H1 (cell line): ENCODE results near the gene OSBPL5.

Source experiments
- ATF3 ChIP-seq: IDR thresholded peaks from 2 replicates; pipeline ENCODE4 v1.6.1; 2011; ENCODE audit warnings: low read depth, mild to moderate bottlenecking, low read length; ENCODE audit not compliant: insufficient read depth
- CHD1 ChIP-seq: IDR thresholded peaks from 2 replicates; pipeline ENCODE4 v1.6.1; 2012; ENCODE audit warnings: low read depth, low read length, improper control_type of control experiment
- CTCF ChIP-seq, 3 experiments: IDR thresholded peaks; 1 replicate in 2 of 3; 2 replicates in 1 of 3; pipeline versions ENCODE4 v1.5.1 to v1.6.1; 2011; ENCODE audit warnings: low read length in 3 of 3, mild to moderate bottlenecking in 3 of 3, inconsistent platforms in 2 of 3, low read depth in 1 of 3, moderate library complexity in 1 of 3; ENCODE audit not compliant: insufficient read depth in 1 of 3; ENCODE audit errors: control extremely low read depth in 1 of 3
- MAFK ChIP-seq: IDR thresholded peaks from 2 replicates; pipeline ENCODE4 v1.6.1; 2012; ENCODE audit warnings: low read depth, mild to moderate bottlenecking, improper control_type of control experiment, low read length
- NANOG ChIP-seq: IDR thresholded peaks from 2 replicates; pipeline ENCODE4 v1.6.1; 2011; ENCODE audit warnings: low read length, low read depth, mild to moderate bottlenecking, inconsistent platforms; ENCODE audit not compliant: insufficient read depth, poor library complexity, severe bottlenecking
- RAD21 ChIP-seq, 2 experiments: IDR thresholded peaks in 1 of 2; conservative IDR thresholded peaks in 1 of 2; 2 replicates each; pipeline ENCODE4 v1.6.1; 2011; ENCODE audit warnings: low read depth in 2 of 2, low read length in 2 of 2, improper control_type of control experiment in 1 of 2, inconsistent platforms in 1 of 2, mild to moderate bottlenecking in 1 of 2, moderate library complexity in 1 of 2
- RNF2 ChIP-seq: fragments of 200-900, 300-1000 bp; sonication (generic); IDR thresholded peaks from 2 replicates; pipeline ENCODE4 v1.7.1; 2016; ENCODE audit warnings: borderline replicate concordance, low read depth, mild to moderate bottlenecking, antibody characterized with exemption, low read length; ENCODE audit not compliant: poor library complexity, severe bottlenecking; ENCODE audit errors: missing control alignments
- TAF1 ChIP-seq: IDR thresholded peaks from 2 replicates; pipeline ENCODE4 v1.6.1; 2011; ENCODE audit warnings: mild to moderate bottlenecking, low read depth, low read length

GRCh38 chr11:3183523-3183922 is 18.4 kb upstream of the OSBPL5 start:
- TF ChIP-seq RNF2 (no peak), TAF1 (no peak), ATF3 (no peak), CHD1 (no peak), NANOG (no peak), CTCF (IDR thresholded peaks at IDR 0.05; ENCODE audit: control extremely low read depth in 1 of 3, insufficient read depth in 1 of 3, low read depth in 1 of 3, low read length in 3 of 3) (no peak), MAFK (no peak), RAD21 (IDR thresholded peaks at IDR 0.05 in 1 of 2, conservative IDR thresholded peaks at IDR 0.05 in 1 of 2; ENCODE audit: low read depth in 2 of 2, low read length in 2 of 2) (no peak)
